Panc1 (cell line): Measurements from ENCODE around the gene PGA3.
"Not testable (repeated sequence)": the region's sequence is repeated elsewhere in the genome, so short reads cannot be mapped to it uniquely, and the experiment has no call there.

ENCODE experiments used
- POLR2AphosphoS5 ChIP-seq: IDR thresholded peaks from 2 replicates; pipeline ENCODE4 v1.6.1; 2012; ENCODE audit warnings: mild to moderate bottlenecking, low read depth, low read length, moderate library complexity
- SIN3A ChIP-seq: IDR thresholded peaks from 2 replicates; pipeline ENCODE4 v1.6.1; 2012; ENCODE audit warnings: low read depth, mild to moderate bottlenecking, low read length, moderate library complexity, borderline replicate concordance; ENCODE audit not compliant: insufficient read depth
- TCF7L2 ChIP-seq: IDR thresholded peaks from 2 replicates; pipeline ENCODE4 v1.6.1; 2011; ENCODE audit warnings: mild to moderate bottlenecking, low read depth, low read length, inconsistent platforms
- TF ChIP-seq, protein P1 (sequence below): fragments of 450-650 bp; IDR thresholded peaks from 2 replicates; pipeline ENCODE4 v1.5.1; 2017; ENCODE audit warnings: mild to moderate bottlenecking
- TF ChIP-seq, protein P2 (sequence below), 2 experiments: IDR thresholded peaks; 2 replicates each; pipeline ENCODE4 v1.6.1; 2011 to 2012; ENCODE audit warnings: low read depth in 2 of 2, control low read depth in 1 of 2, low read length in 1 of 2, mild to moderate bottlenecking in 1 of 2, moderate library complexity in 1 of 2; ENCODE audit not compliant: insufficient read depth in 1 of 2

DNA sequence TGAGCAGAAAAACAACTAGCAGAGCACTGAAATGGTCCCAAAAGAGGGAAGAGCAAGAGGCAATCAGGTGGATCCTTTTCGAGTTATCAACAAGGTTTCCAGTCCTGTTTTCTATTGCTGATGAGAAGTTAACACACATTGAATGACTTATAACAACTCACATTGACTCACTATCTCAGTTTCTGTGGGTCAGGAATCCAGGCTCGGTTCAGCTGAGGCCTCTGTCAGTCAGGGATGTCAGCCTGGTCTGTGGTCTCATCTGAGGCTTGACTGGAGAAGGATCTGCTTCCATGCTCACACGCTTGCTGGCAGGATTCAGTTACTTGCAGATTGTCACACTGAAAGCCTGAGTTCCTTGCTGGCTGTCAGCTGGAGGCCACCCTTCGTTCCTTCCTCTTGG lies 33.8 kb downstream of the PGA3 start:
- TF ChIP-seq, protein P1, sequence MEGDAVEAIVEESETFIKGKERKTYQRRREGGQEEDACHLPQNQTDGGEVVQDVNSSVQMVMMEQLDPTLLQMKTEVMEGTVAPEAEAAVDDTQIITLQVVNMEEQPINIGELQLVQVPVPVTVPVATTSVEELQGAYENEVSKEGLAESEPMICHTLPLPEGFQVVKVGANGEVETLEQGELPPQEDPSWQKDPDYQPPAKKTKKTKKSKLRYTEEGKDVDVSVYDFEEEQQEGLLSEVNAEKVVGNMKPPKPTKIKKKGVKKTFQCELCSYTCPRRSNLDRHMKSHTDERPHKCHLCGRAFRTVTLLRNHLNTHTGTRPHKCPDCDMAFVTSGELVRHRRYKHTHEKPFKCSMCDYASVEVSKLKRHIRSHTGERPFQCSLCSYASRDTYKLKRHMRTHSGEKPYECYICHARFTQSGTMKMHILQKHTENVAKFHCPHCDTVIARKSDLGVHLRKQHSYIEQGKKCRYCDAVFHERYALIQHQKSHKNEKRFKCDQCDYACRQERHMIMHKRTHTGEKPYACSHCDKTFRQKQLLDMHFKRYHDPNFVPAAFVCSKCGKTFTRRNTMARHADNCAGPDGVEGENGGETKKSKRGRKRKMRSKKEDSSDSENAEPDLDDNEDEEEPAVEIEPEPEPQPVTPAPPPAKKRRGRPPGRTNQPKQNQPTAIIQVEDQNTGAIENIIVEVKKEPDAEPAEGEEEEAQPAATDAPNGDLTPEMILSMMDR = not testable (repeated sequence)
- not testable (repeated sequence) for TF ChIP-seq POLR2AphosphoS5, TCF7L2, SIN3A
- TF ChIP-seq, protein P2, sequence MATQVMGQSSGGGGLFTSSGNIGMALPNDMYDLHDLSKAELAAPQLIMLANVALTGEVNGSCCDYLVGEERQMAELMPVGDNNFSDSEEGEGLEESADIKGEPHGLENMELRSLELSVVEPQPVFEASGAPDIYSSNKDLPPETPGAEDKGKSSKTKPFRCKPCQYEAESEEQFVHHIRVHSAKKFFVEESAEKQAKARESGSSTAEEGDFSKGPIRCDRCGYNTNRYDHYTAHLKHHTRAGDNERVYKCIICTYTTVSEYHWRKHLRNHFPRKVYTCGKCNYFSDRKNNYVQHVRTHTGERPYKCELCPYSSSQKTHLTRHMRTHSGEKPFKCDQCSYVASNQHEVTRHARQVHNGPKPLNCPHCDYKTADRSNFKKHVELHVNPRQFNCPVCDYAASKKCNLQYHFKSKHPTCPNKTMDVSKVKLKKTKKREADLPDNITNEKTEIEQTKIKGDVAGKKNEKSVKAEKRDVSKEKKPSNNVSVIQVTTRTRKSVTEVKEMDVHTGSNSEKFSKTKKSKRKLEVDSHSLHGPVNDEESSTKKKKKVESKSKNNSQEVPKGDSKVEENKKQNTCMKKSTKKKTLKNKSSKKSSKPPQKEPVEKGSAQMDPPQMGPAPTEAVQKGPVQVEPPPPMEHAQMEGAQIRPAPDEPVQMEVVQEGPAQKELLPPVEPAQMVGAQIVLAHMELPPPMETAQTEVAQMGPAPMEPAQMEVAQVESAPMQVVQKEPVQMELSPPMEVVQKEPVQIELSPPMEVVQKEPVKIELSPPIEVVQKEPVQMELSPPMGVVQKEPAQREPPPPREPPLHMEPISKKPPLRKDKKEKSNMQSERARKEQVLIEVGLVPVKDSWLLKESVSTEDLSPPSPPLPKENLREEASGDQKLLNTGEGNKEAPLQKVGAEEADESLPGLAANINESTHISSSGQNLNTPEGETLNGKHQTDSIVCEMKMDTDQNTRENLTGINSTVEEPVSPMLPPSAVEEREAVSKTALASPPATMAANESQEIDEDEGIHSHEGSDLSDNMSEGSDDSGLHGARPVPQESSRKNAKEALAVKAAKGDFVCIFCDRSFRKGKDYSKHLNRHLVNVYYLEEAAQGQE (IDR thresholded peaks at IDR 0.05; ENCODE audit: insufficient read depth in 1 of 2, low read depth in 2 of 2, low read length in 1 of 2) = not testable (repeated sequence)
